ENCODE measurements around the gene DNAH5. TPM values are rescaled to one million over a fixed set of nuclear protein-coding genes. Genes with fewer than 3 reads are reported as not detected.

DNAH5 gene
- total RNA-seq, 4 donors from 2014 or later: 0.28 to 3.3 (median 0.44) TPM

DNA sequence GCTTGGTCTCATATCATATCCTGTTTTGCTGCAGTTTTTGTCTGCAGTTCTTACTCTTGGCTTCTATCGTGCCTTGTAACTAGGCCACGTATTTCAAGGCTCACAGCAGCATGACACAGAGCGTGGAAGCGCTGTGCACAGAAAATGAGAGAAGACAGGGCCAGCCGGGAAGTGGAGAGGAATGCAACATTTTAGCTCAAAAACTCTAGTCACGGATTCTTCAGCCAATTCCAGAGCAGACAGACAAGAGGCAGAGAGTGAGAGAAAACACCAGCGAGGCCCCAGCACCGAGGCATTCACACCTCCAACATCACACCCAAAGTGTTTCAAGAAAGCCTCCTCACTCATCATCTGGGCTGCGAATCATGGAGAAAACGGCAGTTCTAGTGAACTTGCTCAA, 160.8 kb downstream of the DNAH5 start:
- Histone ChIP-seq H3K27me3 (no peaks in the 10 kb centered on the region), H3K4me1 (no peaks in the 10 kb centered on the region), H3K27ac (no peak overlapping the region), H3K9me3 (no peaks in the 10 kb centered on the region), H3K4me3 (no peak overlapping the region), H3K36me3 (no peaks in the 10 kb centered on the region)
- DNase-seq: no peak
- TF ChIP-seq, protein P1, sequence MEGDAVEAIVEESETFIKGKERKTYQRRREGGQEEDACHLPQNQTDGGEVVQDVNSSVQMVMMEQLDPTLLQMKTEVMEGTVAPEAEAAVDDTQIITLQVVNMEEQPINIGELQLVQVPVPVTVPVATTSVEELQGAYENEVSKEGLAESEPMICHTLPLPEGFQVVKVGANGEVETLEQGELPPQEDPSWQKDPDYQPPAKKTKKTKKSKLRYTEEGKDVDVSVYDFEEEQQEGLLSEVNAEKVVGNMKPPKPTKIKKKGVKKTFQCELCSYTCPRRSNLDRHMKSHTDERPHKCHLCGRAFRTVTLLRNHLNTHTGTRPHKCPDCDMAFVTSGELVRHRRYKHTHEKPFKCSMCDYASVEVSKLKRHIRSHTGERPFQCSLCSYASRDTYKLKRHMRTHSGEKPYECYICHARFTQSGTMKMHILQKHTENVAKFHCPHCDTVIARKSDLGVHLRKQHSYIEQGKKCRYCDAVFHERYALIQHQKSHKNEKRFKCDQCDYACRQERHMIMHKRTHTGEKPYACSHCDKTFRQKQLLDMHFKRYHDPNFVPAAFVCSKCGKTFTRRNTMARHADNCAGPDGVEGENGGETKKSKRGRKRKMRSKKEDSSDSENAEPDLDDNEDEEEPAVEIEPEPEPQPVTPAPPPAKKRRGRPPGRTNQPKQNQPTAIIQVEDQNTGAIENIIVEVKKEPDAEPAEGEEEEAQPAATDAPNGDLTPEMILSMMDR (IDR thresholded peaks at IDR 0.05): no peak
- no peak for TF ChIP-seq POLR2A (IDR thresholded peaks at IDR 0.05)

DNA sequence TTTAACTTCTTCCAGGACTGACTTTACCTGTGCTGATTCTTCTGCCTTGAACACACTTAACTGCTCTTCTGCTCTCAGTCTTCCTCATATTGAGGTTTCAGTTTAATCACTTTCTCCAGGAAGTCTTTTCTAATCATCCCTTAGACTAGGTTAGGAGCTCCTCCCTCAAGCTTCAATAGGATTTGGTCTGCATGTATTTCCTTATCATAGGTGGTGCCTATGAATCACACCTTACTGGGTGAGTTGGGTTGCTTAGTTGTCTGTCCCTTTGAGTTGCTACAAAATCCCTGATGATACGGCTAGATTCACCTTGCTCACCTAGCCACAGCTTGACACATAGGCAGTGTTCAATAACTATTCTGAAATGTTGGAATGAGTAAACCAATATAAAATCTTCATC, 164.4 kb downstream of the DNAH5 start:
- Histone ChIP-seq H3K4me1 (no peaks in the 10 kb centered on the region), H3K4me3 (no peak overlapping the region), H3K36me3 (no peaks in the 10 kb centered on the region), H3K9me3 (no peaks in the 10 kb centered on the region), H3K27ac (no peak overlapping the region), H3K27me3 (no peaks in the 10 kb centered on the region)
- TF ChIP-seq POLR2A (IDR thresholded peaks at IDR 0.05): no peak
- TF ChIP-seq, protein P1 (IDR thresholded peaks at IDR 0.05): no peak
- no peak for DNase-seq

DNA sequence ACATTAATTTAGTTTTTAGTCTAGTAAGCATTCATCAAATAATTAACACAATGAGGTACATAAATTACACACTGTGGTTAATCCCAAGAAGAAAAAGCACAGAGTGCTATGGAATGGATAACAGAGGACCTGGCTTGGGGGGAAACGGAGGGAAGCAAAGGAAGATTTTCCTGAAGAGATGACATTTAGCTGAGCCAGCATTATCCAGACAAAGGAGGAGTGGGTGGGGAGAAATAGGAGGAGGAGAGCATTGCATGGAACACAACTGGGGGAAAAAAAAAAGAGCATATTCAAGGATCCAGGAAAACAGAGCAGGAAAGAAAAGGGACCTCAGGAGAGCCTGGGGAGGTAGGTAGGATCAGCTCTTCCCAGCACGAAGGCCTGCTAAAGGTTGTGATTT, 170.8 kb downstream of the DNAH5 start:
- Histone ChIP-seq H3K4me1 (no peaks in the 10 kb centered on the region), H3K36me3 (no peaks in the 10 kb centered on the region), H3K27me3 (no peaks in the 10 kb centered on the region), H3K9me3 (no peaks in the 10 kb centered on the region), H3K27ac (no peak overlapping the region), H3K4me3 (no peak overlapping the region)
- TF ChIP-seq, protein P1 (IDR thresholded peaks at IDR 0.05): no peak
- no peak for TF ChIP-seq POLR2A (IDR thresholded peaks at IDR 0.05)
- DNase-seq: no peak

DNA sequence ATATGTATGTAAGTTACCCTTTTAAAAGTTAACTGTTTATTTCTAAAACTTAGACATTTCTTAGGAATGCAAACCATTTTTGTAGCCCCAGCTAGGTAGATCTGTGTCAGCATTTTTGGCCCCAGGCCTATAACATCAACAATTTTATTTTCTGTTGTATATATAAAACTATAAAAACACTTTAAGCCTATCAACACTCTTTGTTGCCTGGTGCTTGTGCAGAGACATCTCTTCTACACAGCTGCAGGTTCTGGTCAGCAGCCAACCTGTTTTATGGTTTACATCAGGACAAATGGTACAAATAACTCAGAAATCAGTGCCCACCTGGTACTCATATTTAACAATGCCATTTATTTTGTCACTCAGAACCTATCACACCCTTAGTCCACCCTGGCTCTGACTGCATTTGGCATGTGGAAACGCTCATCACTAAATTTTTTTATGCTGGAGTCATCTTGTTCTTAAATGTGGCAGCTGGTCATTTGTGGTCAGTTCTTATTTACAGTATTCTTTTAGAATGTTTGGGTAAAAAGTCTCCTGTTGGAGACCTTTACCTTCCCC, 173.4 kb downstream of the DNAH5 start:
- no peak overlapping the region for H3K4me3 ChIP-seq
- H3K9me3 ChIP-seq: no peaks in the 10 kb centered on the region
- TF ChIP-seq, protein P1 (IDR thresholded peaks at IDR 0.05): no peak
- TF ChIP-seq POLR2A (IDR thresholded peaks at IDR 0.05): no peak
- no peak for DNase-seq
- no peak overlapping the region for H3K27ac ChIP-seq
- no peaks in the 10 kb centered on the region for H3K27me3 ChIP-seq
- H3K36me3 ChIP-seq: no peaks in the 10 kb centered on the region
- no peaks in the 10 kb centered on the region for H3K4me1 ChIP-seq

DNA sequence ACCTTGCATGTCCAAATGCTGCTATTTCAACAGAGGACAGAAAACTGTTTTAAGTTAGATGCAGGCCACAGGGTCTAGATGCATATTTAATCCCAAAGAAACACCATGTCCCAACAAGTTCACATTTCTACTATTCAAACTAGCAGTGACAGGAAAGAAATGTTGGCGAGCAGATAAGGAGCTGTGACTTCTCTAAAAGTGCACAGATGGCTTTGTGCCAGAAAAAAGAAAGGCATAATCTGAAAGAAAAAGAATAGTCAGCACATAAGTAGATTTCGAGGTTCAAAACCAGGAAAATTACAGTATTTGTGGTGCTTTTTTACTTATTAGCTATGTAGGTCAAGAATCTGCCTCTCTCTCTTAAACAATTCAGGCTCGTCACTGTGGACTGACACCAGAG, 178.3 kb downstream of the DNAH5 start:
- no peaks in the 10 kb centered on the region for H3K36me3 ChIP-seq
- H3K4me1 ChIP-seq: no peaks in the 10 kb centered on the region
- no peak for DNase-seq
- H3K9me3 ChIP-seq: no peaks in the 10 kb centered on the region
- TF ChIP-seq POLR2A (IDR thresholded peaks at IDR 0.05): no peak
- TF ChIP-seq, protein P1 (IDR thresholded peaks at IDR 0.05): no peak
- no peaks in the 10 kb centered on the region for H3K27me3 ChIP-seq
- H3K27ac ChIP-seq: no peak overlapping the region
- no peak overlapping the region for H3K4me3 ChIP-seq

DNA sequence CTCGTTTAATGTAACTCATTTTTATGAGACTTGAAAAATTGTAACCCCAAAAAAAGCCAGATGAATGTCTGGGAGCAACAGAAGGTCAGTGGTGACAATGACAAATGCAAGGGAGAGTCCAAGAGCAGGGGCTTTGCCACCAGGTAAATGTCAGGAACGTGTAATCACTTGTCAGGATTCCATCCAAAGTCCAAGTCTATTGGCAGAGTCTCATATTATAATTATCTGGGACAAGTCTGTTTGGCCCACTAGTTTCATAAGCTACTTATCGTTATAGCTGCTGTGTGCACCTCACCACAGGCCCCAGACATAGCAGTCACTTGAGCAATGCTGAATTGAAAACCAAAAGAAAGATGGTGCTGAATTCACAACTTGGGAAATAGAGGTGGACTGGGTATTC, 180.8 kb downstream of the DNAH5 start:
- Histone ChIP-seq H3K4me3 (no peak overlapping the region), H3K27ac (no peak overlapping the region), H3K4me1 (no peaks in the 10 kb centered on the region), H3K27me3 (no peaks in the 10 kb centered on the region), H3K9me3 (peaks cover 0 to 2% (median 0%) of the 10 kb centered on the region in 4 donors), H3K36me3 (no peaks in the 10 kb centered on the region)
- no peak for DNase-seq
- TF ChIP-seq, protein P1 (IDR thresholded peaks at IDR 0.05): no peak
- TF ChIP-seq POLR2A (IDR thresholded peaks at IDR 0.05): no peak
